ENCODE measurements around the gene IL20.

Gene IL20

DNA sequence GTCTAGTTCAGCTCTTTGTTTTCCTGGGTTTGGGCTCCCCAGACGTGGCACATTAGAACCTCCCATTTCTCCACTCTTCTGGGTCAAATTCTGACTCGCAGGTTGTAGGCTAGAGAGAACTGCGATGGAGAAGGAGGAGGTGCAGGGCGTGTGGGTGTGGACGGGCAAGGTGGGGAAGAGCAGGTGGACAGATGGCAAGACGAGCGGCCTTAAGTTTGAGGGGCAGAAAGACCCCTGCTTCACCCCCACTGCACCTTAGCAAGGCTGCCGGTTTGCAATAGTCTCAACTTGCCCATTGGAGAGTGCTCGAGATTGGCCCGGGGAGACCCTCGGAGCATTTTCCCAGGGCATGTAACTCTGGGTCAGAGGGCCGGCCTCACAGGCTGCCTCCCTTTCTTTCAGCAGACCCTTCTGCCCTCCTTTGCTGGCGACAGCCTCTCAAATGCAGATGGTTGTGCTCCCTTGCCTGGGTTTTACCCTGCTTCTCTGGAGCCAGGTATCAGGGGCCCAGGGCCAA is 33.5 kb downstream of the IL20 start:
- H4K8ac ChIP-seq (ENCODE audit: low read depth, low read length), result no peak overlapping the region
- WGBS, 2 donors (ENCODE audit: extremely low coverage in 2 of 2, insufficient read length in 2 of 2, insufficient replicate concordance in 1 of 2), result no CpG with 5 or more reads among the region's 13 CpGs
- H3K23ac ChIP-seq (ENCODE audit: low read depth, low read length, poor library complexity), result no peak overlapping the region
- no peak overlapping the region for H2BK120ac ChIP-seq (ENCODE audit: low read depth, low read length)
- H2AK5ac ChIP-seq (ENCODE audit: low read depth, low read length), result peak overlapping the region; percentile 11
- H3K79me1 ChIP-seq (ENCODE audit: low read depth, low read length), result no peaks in the 10 kb centered on the region
- peak overlapping the region; percentile 5 for H3K18ac ChIP-seq (ENCODE audit: low read length)
- no peaks in the 10 kb centered on the region for H3K9me3 ChIP-seq (replicated peaks in 1 of 2; ENCODE audit: control insufficient read depth in 2 of 2, insufficient read depth in 1 of 2, low read depth in 1 of 2, low read length in 2 of 2)
- H3K4me1 ChIP-seq (ENCODE audit: control insufficient read depth in 2 of 2, insufficient read depth in 1 of 2, low read depth in 1 of 2, low read length in 2 of 2), result peaks cover 0 to 6% of the 10 kb centered on the region in 2 donors
- H3K4me2 ChIP-seq (ENCODE audit: insufficient read depth, low read length, poor library complexity, severe bottlenecking), result no peak overlapping the region
- H3K9ac ChIP-seq (ENCODE audit: low read depth, low read length, poor library complexity), result no peak overlapping the region
- H3K4ac ChIP-seq (ENCODE audit: low read length), result no peak overlapping the region
- no peak overlapping the region for H2AFZ ChIP-seq (ENCODE audit: low read length)
- DNase-seq (ENCODE audit: low spot score), result no peak
- no peak overlapping the region for H3K27ac ChIP-seq (replicated peaks; ENCODE audit: low read length)
- H3K14ac ChIP-seq (ENCODE audit: low read length), result no peak overlapping the region
- H4K91ac ChIP-seq (ENCODE audit: low read depth, low read length, poor library complexity), result no peak overlapping the region
- H3K27me3 ChIP-seq (ENCODE audit: control insufficient read depth in 3 of 3, insufficient read depth in 3 of 3, low read depth in 1 of 3, low read length in 3 of 3), result peaks cover 0 to 3% (median 0%) of the 10 kb centered on the region in 3 experiments
- no peak overlapping the region for H3K4me3 ChIP-seq (ENCODE audit: low read length in 2 of 2)
- no peak overlapping the region for H2BK12ac ChIP-seq (ENCODE audit: low read length)
- peak overlapping the region; percentile 19 for H2BK15ac ChIP-seq (ENCODE audit: low read length)
- H3K36me3 ChIP-seq (replicated peaks in 1 of 2; ENCODE audit: control insufficient read depth in 2 of 2, insufficient read depth in 2 of 2, low read length in 2 of 2), result no peaks in the 10 kb centered on the region
- H2BK5ac ChIP-seq (ENCODE audit: low read length), result peak overlapping the region; percentile 67

- H3K36me3 ChIP-seq (replicated peaks in 1 of 2; ENCODE audit: control insufficient read depth in 2 of 2, insufficient read depth in 2 of 2, low read length in 2 of 2), result no peaks in the 10 kb centered on the region
Observed at GRCh38 chr1:206899717-206900116, 34.3 kb downstream of the IL20 start.

GRCh38 chr1:206900149-206900548 is 34.7 kb downstream of the IL20 start:
- H2BK15ac ChIP-seq (ENCODE audit: low read length), result no peak overlapping the region
- no peak overlapping the region for H3K18ac ChIP-seq (ENCODE audit: low read length)
- no peak overlapping the region for H3K4me2 ChIP-seq (ENCODE audit: insufficient read depth, low read length, poor library complexity, severe bottlenecking)
- no peak overlapping the region for H3K9ac ChIP-seq (ENCODE audit: low read depth, low read length, poor library complexity)
- H2AFZ ChIP-seq (ENCODE audit: low read length), result no peak overlapping the region
- peaks cover 0 to 5% (median 0%) of the 10 kb centered on the region in 3 experiments for H3K27me3 ChIP-seq (ENCODE audit: control insufficient read depth in 3 of 3, insufficient read depth in 3 of 3, low read depth in 1 of 3, low read length in 3 of 3)
- no peak overlapping the region for H3K14ac ChIP-seq (ENCODE audit: low read length)
- H2AK5ac ChIP-seq (ENCODE audit: low read depth, low read length), result no peak overlapping the region
- H4K91ac ChIP-seq (ENCODE audit: low read depth, low read length, poor library complexity), result no peak overlapping the region
- no peak overlapping the region for H3K27ac ChIP-seq (replicated peaks; ENCODE audit: low read length)
- no peak overlapping the region for H2BK5ac ChIP-seq (ENCODE audit: low read length)
- no peak overlapping the region for H2BK12ac ChIP-seq (ENCODE audit: low read length)
- no peak overlapping the region for H4K8ac ChIP-seq (ENCODE audit: low read depth, low read length)
- no peak overlapping the region for H3K4me3 ChIP-seq (ENCODE audit: low read length in 2 of 2)
- WGBS, 2 donors (ENCODE audit: extremely low coverage in 2 of 2, insufficient read length in 2 of 2, insufficient replicate concordance in 1 of 2), result no CpG with 5 or more reads among the region's 7 CpGs
- no peaks in the 10 kb centered on the region for H3K79me1 ChIP-seq (ENCODE audit: low read depth, low read length)
- no peak overlapping the region for H2BK120ac ChIP-seq (ENCODE audit: low read depth, low read length)
- H3K4ac ChIP-seq (ENCODE audit: low read length), result no peak overlapping the region
- H3K4me1 ChIP-seq (ENCODE audit: control insufficient read depth in 2 of 2, insufficient read depth in 1 of 2, low read depth in 1 of 2, low read length in 2 of 2), result peaks cover 0 to 6% of the 10 kb centered on the region in 2 donors
- H3K9me3 ChIP-seq (replicated peaks in 1 of 2; ENCODE audit: control insufficient read depth in 2 of 2, insufficient read depth in 1 of 2, low read depth in 1 of 2, low read length in 2 of 2), result no peaks in the 10 kb centered on the region
- no peak for DNase-seq (ENCODE audit: low spot score)
- H3K36me3 ChIP-seq (replicated peaks in 1 of 2; ENCODE audit: control insufficient read depth in 2 of 2, insufficient read depth in 2 of 2, low read length in 2 of 2), result no peaks in the 10 kb centered on the region
- H3K23ac ChIP-seq (ENCODE audit: low read depth, low read length, poor library complexity), result no peak overlapping the region

More at GRCh38 chr1:206899717-206900116, 34.3 kb downstream of the IL20 start:
- H2BK120ac ChIP-seq (ENCODE audit: low read depth, low read length), result no peak overlapping the region
- H2AK5ac ChIP-seq (ENCODE audit: low read depth, low read length), result no peak overlapping the region
- peaks cover 0 to 5% (median 0%) of the 10 kb centered on the region in 3 experiments for H3K27me3 ChIP-seq (ENCODE audit: control insufficient read depth in 3 of 3, insufficient read depth in 3 of 3, low read depth in 1 of 3, low read length in 3 of 3)
- no peak overlapping the region for H3K4me3 ChIP-seq (ENCODE audit: low read length in 2 of 2)
- no peak overlapping the region for H2BK5ac ChIP-seq (ENCODE audit: low read length)
- no CpG with 5 or more reads among the region's 5 CpGs for WGBS, 2 donors (ENCODE audit: extremely low coverage in 2 of 2, insufficient read length in 2 of 2, insufficient replicate concordance in 1 of 2)
- no peak overlapping the region for H3K4ac ChIP-seq (ENCODE audit: low read length)
- H3K27ac ChIP-seq (replicated peaks; ENCODE audit: low read length), result no peak overlapping the region
- no peaks in the 10 kb centered on the region for H3K79me1 ChIP-seq (ENCODE audit: low read depth, low read length)
- no peak overlapping the region for H3K14ac ChIP-seq (ENCODE audit: low read length)
- H2BK12ac ChIP-seq (ENCODE audit: low read length), result no peak overlapping the region
- no peaks in the 10 kb centered on the region for H3K9me3 ChIP-seq (replicated peaks in 1 of 2; ENCODE audit: control insufficient read depth in 2 of 2, insufficient read depth in 1 of 2, low read depth in 1 of 2, low read length in 2 of 2)
- no peak overlapping the region for H4K8ac ChIP-seq (ENCODE audit: low read depth, low read length)
- DNase-seq (ENCODE audit: low spot score), result no peak
- H3K23ac ChIP-seq (ENCODE audit: low read depth, low read length, poor library complexity), result no peak overlapping the region
- no peak overlapping the region for H3K18ac ChIP-seq (ENCODE audit: low read length)
- no peak overlapping the region for H4K91ac ChIP-seq (ENCODE audit: low read depth, low read length, poor library complexity)
- peaks cover 0 to 6% of the 10 kb centered on the region in 2 donors for H3K4me1 ChIP-seq (ENCODE audit: control insufficient read depth in 2 of 2, insufficient read depth in 1 of 2, low read depth in 1 of 2, low read length in 2 of 2)
- H3K4me2 ChIP-seq (ENCODE audit: insufficient read depth, low read length, poor library complexity, severe bottlenecking), result no peak overlapping the region
- H2AFZ ChIP-seq (ENCODE audit: low read length), result no peak overlapping the region
- no peak overlapping the region for H3K9ac ChIP-seq (ENCODE audit: low read depth, low read length, poor library complexity)
- no peak overlapping the region for H2BK15ac ChIP-seq (ENCODE audit: low read length)

DNA sequence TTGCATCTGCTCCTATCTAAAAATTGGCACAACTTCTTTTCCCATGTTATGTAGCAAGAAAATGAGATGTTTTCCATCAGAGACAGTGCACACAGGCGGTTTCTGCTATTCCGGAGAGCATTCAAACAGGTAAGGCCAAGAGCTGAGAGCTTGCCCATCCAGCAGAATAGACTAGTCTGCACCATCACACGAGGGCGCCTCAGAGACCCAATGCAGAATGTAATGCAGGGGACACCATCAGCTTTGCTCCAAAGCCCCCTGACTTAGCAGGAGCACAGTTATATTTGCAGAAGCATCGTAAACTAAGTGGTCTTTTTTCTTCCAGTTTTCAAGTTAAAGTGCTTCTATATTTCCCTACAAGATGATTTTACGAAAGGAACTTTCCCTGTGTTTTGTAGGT is 36.5 kb downstream of the IL20 start:
- Histone ChIP-seq H3K14ac (ENCODE audit: low read length) (no peak overlapping the region), H3K9me3 (replicated peaks in 1 of 2; ENCODE audit: control insufficient read depth in 2 of 2, insufficient read depth in 1 of 2, low read depth in 1 of 2, low read length in 2 of 2) (no peaks in the 10 kb centered on the region), H3K4me1 (ENCODE audit: control insufficient read depth in 2 of 2, insufficient read depth in 1 of 2, low read depth in 1 of 2, low read length in 2 of 2) (peaks cover 0 to 6% of the 10 kb centered on the region in 2 donors), H3K4me2 (ENCODE audit: insufficient read depth, low read length, poor library complexity, severe bottlenecking) (no peak overlapping the region), H4K91ac (ENCODE audit: low read depth, low read length, poor library complexity) (no peak overlapping the region), H3K4me3 (ENCODE audit: low read length in 2 of 2) (no peak overlapping the region), H4K8ac (ENCODE audit: low read depth, low read length) (no peak overlapping the region), H3K18ac (ENCODE audit: low read length) (no peak overlapping the region), H3K4ac (ENCODE audit: low read length) (no peak overlapping the region), H3K27ac (replicated peaks; ENCODE audit: low read length) (no peak overlapping the region), H2BK15ac (ENCODE audit: low read length) (no peak overlapping the region), H3K9ac (ENCODE audit: low read depth, low read length, poor library complexity) (no peak overlapping the region), H2BK5ac (ENCODE audit: low read length) (no peak overlapping the region), H2AFZ (ENCODE audit: low read length) (no peak overlapping the region), H2BK120ac (ENCODE audit: low read depth, low read length) (no peak overlapping the region), H2AK5ac (ENCODE audit: low read depth, low read length) (no peak overlapping the region), H3K36me3 (replicated peaks in 1 of 2; ENCODE audit: control insufficient read depth in 2 of 2, insufficient read depth in 2 of 2, low read length in 2 of 2) (no peaks in the 10 kb centered on the region), H3K23ac (ENCODE audit: low read depth, low read length, poor library complexity) (no peak overlapping the region), H3K79me1 (ENCODE audit: low read depth, low read length) (no peaks in the 10 kb centered on the region), H3K27me3 (ENCODE audit: control insufficient read depth in 3 of 3, insufficient read depth in 3 of 3, low read depth in 1 of 3, low read length in 3 of 3) (peaks cover 0 to 9% (median 0%) of the 10 kb centered on the region in 3 experiments), H2BK12ac (ENCODE audit: low read length) (no peak overlapping the region)
- no CpG with 5 or more reads among the region's 6 CpGs for WGBS, 2 donors (ENCODE audit: extremely low coverage in 2 of 2, insufficient read length in 2 of 2, insufficient replicate concordance in 1 of 2)
- DNase-seq (ENCODE audit: low spot score), result no peak
